GM12801 (cell line): ENCODE measurements around the gene SUMO3.

ENCODE experiments used
- TF ChIP-seq, protein P1 (sequence below): IDR thresholded peaks from one replicate; pipeline ENCODE4 v1.5.1; 2011; ENCODE audit warnings: control low read depth; ENCODE audit not compliant: insufficient read length; ENCODE audit errors: extremely low read depth

SUMO3 gene

DNA sequence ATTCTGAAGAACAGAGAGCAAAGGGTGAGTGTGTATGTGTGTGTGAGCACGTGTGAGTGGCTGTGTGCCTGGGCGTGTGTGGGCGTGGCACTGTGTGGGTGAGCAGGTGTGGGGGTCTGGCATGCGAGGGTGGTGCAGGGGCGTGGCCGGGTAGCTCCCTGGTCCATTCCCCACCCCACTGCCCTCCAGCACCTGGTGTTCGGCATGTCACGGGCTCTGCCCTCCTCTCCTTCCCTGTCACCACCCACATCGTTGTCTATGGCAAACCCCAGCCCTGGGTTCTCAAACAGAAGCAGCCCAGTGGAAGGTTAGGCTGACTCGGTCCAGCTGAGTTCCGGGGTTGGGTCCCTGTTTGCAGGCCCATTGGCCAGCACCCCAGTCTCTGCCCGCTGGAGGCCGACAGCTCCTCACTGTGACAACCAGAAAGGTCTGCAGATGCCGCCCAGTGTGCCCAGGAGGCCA is 56.1 kb downstream of the SUMO3 start:
- TF ChIP-seq, protein P1, sequence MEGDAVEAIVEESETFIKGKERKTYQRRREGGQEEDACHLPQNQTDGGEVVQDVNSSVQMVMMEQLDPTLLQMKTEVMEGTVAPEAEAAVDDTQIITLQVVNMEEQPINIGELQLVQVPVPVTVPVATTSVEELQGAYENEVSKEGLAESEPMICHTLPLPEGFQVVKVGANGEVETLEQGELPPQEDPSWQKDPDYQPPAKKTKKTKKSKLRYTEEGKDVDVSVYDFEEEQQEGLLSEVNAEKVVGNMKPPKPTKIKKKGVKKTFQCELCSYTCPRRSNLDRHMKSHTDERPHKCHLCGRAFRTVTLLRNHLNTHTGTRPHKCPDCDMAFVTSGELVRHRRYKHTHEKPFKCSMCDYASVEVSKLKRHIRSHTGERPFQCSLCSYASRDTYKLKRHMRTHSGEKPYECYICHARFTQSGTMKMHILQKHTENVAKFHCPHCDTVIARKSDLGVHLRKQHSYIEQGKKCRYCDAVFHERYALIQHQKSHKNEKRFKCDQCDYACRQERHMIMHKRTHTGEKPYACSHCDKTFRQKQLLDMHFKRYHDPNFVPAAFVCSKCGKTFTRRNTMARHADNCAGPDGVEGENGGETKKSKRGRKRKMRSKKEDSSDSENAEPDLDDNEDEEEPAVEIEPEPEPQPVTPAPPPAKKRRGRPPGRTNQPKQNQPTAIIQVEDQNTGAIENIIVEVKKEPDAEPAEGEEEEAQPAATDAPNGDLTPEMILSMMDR = no peak

DNA sequence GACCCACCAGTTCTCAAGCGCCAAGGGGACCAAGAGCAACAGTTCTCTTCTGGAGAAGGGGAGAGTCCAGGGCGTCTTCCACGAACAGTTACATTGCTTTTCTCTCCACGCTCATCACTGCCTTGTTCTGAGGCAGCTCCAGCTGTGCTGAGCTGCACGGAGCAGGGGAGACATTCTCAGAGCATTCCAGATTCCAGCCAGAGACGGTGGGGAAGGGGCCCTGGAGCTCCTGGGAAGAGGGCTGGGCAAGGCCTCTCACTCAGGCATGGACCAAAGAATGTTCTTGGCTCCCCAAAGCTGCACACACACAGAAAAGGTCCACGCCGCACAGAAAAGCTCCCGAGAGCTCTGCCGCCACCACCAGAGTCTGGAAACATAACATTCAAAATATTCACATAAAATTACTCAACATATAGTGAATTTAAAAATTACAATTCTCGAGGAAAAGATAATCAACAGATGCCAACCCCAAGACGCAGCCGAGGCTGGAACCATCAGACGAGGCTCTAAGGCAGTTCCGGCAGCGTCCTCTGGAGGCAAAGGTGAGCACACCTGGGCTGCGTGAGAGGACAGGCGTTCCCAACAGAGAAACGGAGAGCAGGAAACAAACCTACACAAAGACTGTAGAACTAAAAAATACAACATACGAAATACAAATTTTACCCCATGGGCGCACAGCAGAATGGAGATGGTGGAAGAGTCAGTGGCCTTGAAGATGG is 56.7 kb downstream of the SUMO3 start:
- TF ChIP-seq, protein P1 = no peak

DNA sequence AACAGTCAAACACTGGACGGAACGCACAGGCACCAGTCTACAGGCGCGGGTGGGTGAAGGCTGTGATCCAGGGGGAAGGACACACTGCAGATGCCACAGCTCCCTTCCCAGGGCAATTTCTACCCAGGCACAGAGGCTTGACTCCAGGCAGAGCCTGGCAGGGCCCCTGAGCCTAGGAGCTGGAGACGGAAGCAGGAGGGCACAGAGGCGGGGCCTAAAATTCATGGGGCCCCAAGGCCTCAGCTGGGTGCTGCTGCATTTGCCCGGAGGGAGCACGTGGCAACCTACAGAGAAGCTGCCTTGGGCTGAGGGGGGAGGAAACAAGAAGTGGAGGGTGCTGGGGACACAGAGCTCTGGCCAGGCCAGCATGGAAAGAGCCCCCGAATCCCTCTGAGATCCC is 57.5 kb downstream of the SUMO3 start:
- TF ChIP-seq, protein P1 = no peak

DNA sequence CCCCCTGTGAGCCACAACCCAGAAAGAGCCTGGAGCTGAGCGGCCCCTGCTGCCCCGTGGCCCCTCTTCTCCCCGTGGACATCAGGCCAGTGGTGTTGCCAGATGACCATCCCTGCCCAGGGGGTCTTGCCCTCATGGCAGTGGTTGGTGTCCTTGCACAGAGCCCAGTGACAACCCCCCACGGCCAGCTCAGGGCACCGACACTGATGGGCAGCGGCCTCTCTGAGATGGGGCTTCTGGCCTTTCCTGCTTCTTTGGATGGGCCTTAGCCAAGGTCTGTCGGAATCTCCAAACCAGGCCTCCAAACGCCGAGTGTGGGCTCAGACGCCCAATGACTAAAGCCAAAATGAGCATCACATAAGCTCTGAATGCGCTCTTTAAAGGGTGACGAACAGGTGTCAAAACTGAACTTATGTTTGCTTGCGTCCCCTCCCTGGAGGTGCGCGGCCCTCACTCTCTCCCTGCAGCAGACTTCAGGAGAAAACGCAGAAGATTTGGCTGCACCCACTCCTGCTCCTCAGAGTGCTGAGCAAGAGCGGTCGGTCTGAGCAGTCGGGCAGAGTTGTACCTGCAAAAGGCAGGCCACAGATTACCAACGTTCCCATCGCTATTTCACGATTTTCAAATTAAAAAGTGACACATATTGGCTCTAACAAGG is 58.1 kb downstream of the SUMO3 start:
- TF ChIP-seq, protein P1 = no peak

DNA sequence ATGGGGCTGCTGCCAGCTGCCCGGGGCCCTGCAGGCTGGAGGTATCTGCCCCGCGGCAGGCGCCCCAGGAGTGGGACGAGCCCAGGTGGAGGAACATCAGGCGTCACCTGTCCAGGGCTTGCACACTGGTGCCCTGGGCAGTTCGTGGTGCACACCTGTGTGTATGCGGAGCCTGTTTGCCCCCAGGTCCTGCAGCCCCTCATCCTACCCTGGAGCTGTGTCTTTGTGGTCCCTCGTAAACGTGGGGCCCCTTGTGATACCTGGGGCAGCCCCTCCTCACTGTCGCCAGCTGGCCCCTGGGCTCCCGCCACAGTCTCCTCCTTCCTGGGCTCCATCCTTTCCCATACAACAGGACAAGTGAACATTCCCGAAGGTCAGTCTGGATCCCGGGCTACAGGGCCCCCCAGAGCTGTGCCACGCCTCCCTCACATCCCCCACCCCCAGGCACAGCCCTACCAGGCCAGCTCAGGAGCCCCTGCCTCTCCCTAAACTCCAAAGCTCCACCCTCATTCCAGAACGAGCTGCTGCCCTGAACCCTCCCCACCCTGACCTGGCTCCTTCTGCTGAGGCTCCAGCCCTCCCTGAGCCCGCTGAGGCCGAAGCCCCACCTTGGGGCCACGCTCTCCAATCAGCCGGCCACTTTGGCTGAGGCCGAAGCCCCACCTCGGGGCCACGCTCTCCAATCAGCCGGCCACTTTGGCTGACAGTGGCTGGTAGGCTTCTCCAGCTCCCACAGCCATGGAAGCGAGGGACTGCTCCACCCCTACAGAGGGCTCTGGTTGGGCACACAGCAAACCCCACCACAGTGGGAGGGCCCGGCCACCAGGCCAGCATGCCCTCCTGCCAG is 58.9 kb downstream of the SUMO3 start:
- TF ChIP-seq, protein P1 = no peak

DNA sequence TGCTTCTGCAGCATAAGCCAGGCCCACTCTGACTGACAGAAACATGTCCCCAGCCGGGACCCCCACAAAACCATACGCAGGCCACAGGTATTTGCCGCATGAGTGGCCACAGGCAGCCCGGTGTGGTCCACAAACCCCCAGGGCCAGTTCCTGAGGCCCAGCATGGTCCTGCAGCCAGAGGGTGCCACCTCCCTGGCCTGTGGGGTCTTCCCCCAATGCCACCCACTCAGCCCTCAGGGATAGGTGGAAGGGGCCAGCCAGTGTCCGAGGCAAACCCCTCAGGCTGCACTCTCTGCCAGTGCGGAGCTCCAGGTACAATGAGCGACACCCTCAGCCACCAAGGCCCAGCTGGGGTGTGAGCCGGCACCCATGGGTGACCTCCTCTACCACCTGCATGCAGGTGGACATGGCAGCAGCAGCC is 59.7 kb downstream of the SUMO3 start:
- TF ChIP-seq, protein P1 = no peak

DNA sequence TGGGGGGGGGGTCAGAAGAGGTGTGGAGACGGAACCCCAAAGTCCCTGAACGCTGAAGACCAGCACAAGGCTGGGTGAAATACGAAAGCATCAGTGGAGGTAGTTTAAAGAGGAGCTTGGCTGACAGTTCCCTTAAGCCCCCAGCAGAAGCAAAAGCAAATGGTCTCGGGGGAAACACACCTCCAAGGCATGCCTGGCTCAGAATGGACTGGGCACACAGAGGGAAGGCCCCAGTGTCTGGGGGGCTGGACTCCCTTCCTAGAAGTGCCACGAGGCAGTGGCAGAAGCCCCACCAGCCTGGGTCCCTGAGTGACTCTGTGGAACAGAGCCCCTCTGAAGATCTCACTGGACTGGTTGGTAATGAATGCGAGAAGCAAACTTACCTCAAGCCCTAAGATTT is 60.1 kb downstream of the SUMO3 start:
- TF ChIP-seq, protein P1 = no peak
